Ovary (tissue), 3 donors: ENCODE data around the gene IL17REL.

ENCODE experiments used
- EP300 ChIP-seq: sonication (generic); formaldehyde crosslinking; IDR thresholded peaks from one replicate; pipeline ENCODE4 v1.6.1; 2017; ENCODE audit warnings: antibody characterized with exemption
- POLR2A ChIP-seq: fragments of 450-650 bp; IDR thresholded peaks from one replicate; pipeline ENCODE4 v1.6.1; 2017; ENCODE audit warnings: antibody characterized with exemption, mild to moderate bottlenecking, moderate library complexity
- TF ChIP-seq, protein P1 (sequence below), 3 donors: fragments of 450-650 bp in 2 of 3; fragments of 200-600 bp in 1 of 3; IDR thresholded peaks; one replicate each; pipeline versions ENCODE4 v1.5.1 to v1.8.0; 2016 to 2022; ENCODE audit warnings: antibody characterized with exemption in 3 of 3, mild to moderate bottlenecking in 1 of 3
- donor health status: DM: no; HTN: no; CAD: no.

DNA sequence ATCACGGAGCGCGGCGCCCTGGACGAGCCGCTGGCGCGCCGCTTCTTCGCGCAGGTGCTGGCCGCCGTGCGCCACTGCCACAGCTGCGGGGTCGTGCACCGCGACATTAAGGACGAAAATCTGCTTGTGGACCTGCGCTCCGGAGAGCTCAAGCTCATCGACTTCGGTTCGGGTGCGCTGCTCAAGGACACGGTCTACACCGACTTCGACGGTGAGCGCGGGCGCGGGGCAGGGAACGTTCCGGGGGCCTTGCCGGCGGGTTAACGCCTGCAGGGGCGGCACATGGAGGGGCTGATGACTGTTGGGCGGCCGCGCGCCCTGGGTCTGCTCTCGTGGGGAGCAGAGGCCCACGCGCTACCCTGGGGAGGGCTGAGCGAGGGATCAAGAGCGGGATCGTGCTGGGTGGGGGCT is 51.0 kb downstream of the IL17REL start:
- TF ChIP-seq, protein P1, sequence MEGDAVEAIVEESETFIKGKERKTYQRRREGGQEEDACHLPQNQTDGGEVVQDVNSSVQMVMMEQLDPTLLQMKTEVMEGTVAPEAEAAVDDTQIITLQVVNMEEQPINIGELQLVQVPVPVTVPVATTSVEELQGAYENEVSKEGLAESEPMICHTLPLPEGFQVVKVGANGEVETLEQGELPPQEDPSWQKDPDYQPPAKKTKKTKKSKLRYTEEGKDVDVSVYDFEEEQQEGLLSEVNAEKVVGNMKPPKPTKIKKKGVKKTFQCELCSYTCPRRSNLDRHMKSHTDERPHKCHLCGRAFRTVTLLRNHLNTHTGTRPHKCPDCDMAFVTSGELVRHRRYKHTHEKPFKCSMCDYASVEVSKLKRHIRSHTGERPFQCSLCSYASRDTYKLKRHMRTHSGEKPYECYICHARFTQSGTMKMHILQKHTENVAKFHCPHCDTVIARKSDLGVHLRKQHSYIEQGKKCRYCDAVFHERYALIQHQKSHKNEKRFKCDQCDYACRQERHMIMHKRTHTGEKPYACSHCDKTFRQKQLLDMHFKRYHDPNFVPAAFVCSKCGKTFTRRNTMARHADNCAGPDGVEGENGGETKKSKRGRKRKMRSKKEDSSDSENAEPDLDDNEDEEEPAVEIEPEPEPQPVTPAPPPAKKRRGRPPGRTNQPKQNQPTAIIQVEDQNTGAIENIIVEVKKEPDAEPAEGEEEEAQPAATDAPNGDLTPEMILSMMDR (IDR thresholded peaks at IDR 0.05) = no peak
- TF ChIP-seq POLR2A (no peak), EP300 (no peak)
